Adipose tissue (tissue), 3 donors: ENCODE results near the gene CYP2J2. TPM values are rescaled to one million over a fixed set of nuclear protein-coding genes. Genes with fewer than 3 reads are reported as not detected.
"Not testable (repeated sequence)": the region's sequence is repeated elsewhere in the genome, so short reads cannot be mapped to it uniquely, and the experiment has no call there.

ENCODE experiments used
- H3K27ac ChIP-seq: one replicate; pipeline ENCODE4 v1.5.1; 2013; ENCODE audit warnings: low read depth, low read length
- WGBS, 3 donors: extraction: QIAGEN DNeasy Blood & Tissue Kit; methylation state at CpG; one replicate each; pipeline ENCODE4 v1.1.7; 2013; 5-methylcytosine and 5-hydroxymethylcytosine counted together
- polyA plus RNA-seq, 3 donors: library from polyadenylated mRNA; stranded (reverse); fragments of 200-250 nt; gene quantifications; one replicate each; pipeline ENCODE4 v1.2.3, GENCODE V29; 2013
- donor health status: healthy with polysubstance abuse.
- donor health status: Bipolar disorder and iron deficiency.
- donor health status: healthy.

The CYP2J2 gene
- polyA plus RNA-seq, 3 donors: 0.25 to 0.71 (median 0.56) TPM

- 31 to 54% (median 50%) methylated on average over 2 of the region's 2 CpGs for WGBS, 3 donors
- H3K27ac ChIP-seq: no peak overlapping the region
Observed at GRCh38 chr1:59927213-59927612, 640 bp upstream of the CYP2J2 start.

GRCh38 chr1:59924653-59925052 is 1.9 kb downstream of the CYP2J2 start:
- H3K27ac ChIP-seq: no peak overlapping the region

- 71 to 90% (median 76%) methylated on average over 6 of the region's 6 CpGs for WGBS, 3 donors
- H3K27ac ChIP-seq: not testable (repeated sequence)
Observed at GRCh38 chr1:59921258-59921899, 5.2 kb downstream of the CYP2J2 start.

GRCh38 chr1:59919746-59920145 is 6.8 kb downstream of the CYP2J2 start:
- 89 to 93% (median 92%) methylated on average over 2 of the region's 2 CpGs for WGBS, 3 donors

GRCh38 chr1:59917785-59918180 is 8.8 kb downstream of the CYP2J2 start:
- 92 to 98% (median 94%) methylated on average over 2 of the region's 2 CpGs for WGBS, 3 donors

More at GRCh38 chr1:59919746-59920145, 6.8 kb downstream of the CYP2J2 start:
- H3K27ac ChIP-seq: no peak overlapping the region

GRCh38 chr1:59917026-59917784 is 9.4 kb downstream of the CYP2J2 start:
- no peak overlapping the region for H3K27ac ChIP-seq
- 79 to 92% (median 89%) methylated on average over 10 of the region's 10 CpGs for WGBS, 3 donors

More at GRCh38 chr1:59917785-59918180, 8.8 kb downstream of the CYP2J2 start:
- no peak overlapping the region for H3K27ac ChIP-seq

- WGBS, 3 donors: 34 to 77% (median 36%) methylated on average over 1 of the region's 1 CpG
- H3K27ac ChIP-seq: no peak overlapping the region
Observed at GRCh38 chr1:59915516-59915915, 11.1 kb downstream of the CYP2J2 start.

GRCh38 chr1:59914791-59915286 is 11.7 kb downstream of the CYP2J2 start:
- not testable (repeated sequence) for H3K27ac ChIP-seq
- WGBS, 3 donors: 88 to 91% (median 89%) methylated on average over 7 of the region's 7 CpGs

- no peak overlapping the region for H3K27ac ChIP-seq
- WGBS, 3 donors: 94 to 97% (median 95%) methylated on average over 2 of the region's 2 CpGs
Observed at GRCh38 chr1:59908682-59909081, 17.9 kb downstream of the CYP2J2 start.

GRCh38 chr1:59908084-59908483 is 18.5 kb downstream of the CYP2J2 start:
- WGBS, 3 donors: 76 to 81% (median 79%) methylated on average over 2 of the region's 2 CpGs

GRCh38 chr1:59906931-59907330 is 19.6 kb downstream of the CYP2J2 start:
- H3K27ac ChIP-seq: no peak overlapping the region
- WGBS, 3 donors: 56 to 75% (median 69%) methylated on average over 2 of the region's 2 CpGs

More at GRCh38 chr1:59908084-59908483, 18.5 kb downstream of the CYP2J2 start:
- no peak overlapping the region for H3K27ac ChIP-seq

GRCh38 chr1:59903141-59903754 is 23.3 kb downstream of the CYP2J2 start:
- no peak overlapping the region for H3K27ac ChIP-seq
- 33 to 52% (median 50%) methylated on average over 9 of the region's 9 CpGs for WGBS, 3 donors

GRCh38 chr1:59901770-59902388 is 24.7 kb downstream of the CYP2J2 start:
- H3K27ac ChIP-seq: no peak overlapping the region
- WGBS, 3 donors: 6 to 41% (median 18%) methylated on average over 1 of the region's 1 CpG

- WGBS, 3 donors: 62 to 89% (median 86%) methylated on average over 2 of the region's 2 CpGs
- H3K27ac ChIP-seq: no peak overlapping the region
Observed at GRCh38 chr1:59900640-59901039, 25.9 kb downstream of the CYP2J2 start.

- no peak overlapping the region for H3K27ac ChIP-seq
- WGBS, 3 donors: 47 to 63% (median 52%) methylated on average over 3 of the region's 3 CpGs
Observed at GRCh38 chr1:59898927-59899326, 27.6 kb downstream of the CYP2J2 start.

GRCh38 chr1:59897165-59897564 is 29.4 kb downstream of the CYP2J2 start:
- WGBS, 3 donors: 68 to 85% (median 79%) methylated on average over 2 of the region's 2 CpGs
- no peak overlapping the region for H3K27ac ChIP-seq

GRCh38 chr1:59892841-59893811 is 33.4 kb downstream of the CYP2J2 start:
- H3K27ac ChIP-seq: no peak overlapping the region
- 75 to 85% (median 83%) methylated on average over 7 of the region's 7 CpGs for WGBS, 3 donors
